Hepatocyte (in vitro differentiated cells): ENCODE results near the gene ADRB2.

Source experiments
- CTCF ChIP-seq: fragments of 200-600 bp; sonication (generic); IDR thresholded peaks from 2 replicates; pipeline ENCODE4 v1.5.1; 2016; ENCODE audit warnings: antibody characterized with exemption, mild to moderate bottlenecking; ENCODE audit not compliant: poor library complexity
- EZH2 ChIP-seq: fragments of 200-600 bp; sonication (generic); IDR thresholded peaks from 2 replicates; pipeline ENCODE4 v1.6.1; 2016; ENCODE audit warnings: antibody characterized with exemption, mild to moderate bottlenecking, borderline replicate concordance

GRCh38 chr5:148831590-148832565, 5.5 kb downstream of the ADRB2 start:
- TF ChIP-seq CTCF (no peak), EZH2 (no peak)
